ENCODE measurements around the gene PNISR.

Gene PNISR

DNA sequence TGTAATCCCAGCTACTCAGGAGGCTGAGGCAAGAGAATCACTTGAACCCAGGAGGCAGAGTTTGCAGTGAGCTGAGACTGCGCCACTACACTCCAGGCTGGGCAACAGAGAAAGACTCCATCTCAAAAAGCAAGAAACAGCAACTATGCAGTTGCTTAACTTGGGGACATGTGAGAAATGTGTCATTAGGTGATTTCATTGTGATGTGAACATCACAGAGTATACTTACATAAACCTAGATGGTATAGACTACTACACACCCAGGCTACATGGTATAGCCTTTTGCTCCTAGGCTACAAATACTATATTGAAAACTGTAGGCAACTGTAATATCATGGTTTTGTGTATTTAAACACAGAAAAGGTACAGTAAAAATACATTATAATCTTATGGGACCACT lies 27.8 kb downstream of the PNISR start:
- Histone ChIP-seq H3K79me2 (ENCODE audit: control insufficient read depth, insufficient read depth, low read length) (no peaks in the 10 kb centered on the region), H3K36me3 (ENCODE audit: control insufficient read depth, insufficient read depth, low read length) (no peaks in the 10 kb centered on the region), H4K8ac (ENCODE audit: low read depth, low read length) (no peak overlapping the region), H3K9ac (ENCODE audit: low read length) (no peak overlapping the region), H2BK120ac (ENCODE audit: low read depth, low read length) (no peak overlapping the region), H3K27ac (ENCODE audit: low read depth, low read length) (no peak overlapping the region), H3K4me2 (ENCODE audit: low read length) (no peak overlapping the region), H3K27me3 (ENCODE audit: insufficient read depth, low read length, poor library complexity) (no peaks in the 10 kb centered on the region), H3K4me1 (ENCODE audit: control insufficient read depth, low read depth, low read length) (no peaks in the 10 kb centered on the region), H2BK5ac (ENCODE audit: low read length) (no peak overlapping the region), H3K79me1 (ENCODE audit: low read length) (no peaks in the 10 kb centered on the region), H3K56ac (ENCODE audit: low read length) (no peak overlapping the region), H3K18ac (ENCODE audit: low read length) (no peak overlapping the region), H2AK5ac (ENCODE audit: low read length) (no peak overlapping the region), H2BK15ac (replicated peaks; ENCODE audit: low read depth) (no peak overlapping the region), H3K23ac (ENCODE audit: low read length) (no peak overlapping the region), H3K4ac (ENCODE audit: low read depth, low read length) (no peak overlapping the region), H4K5ac (ENCODE audit: low read length) (no peak overlapping the region), H3K4me3 (ENCODE audit: low read length) (no peak overlapping the region)
- WGBS (ENCODE audit: extremely low coverage, insufficient coverage, low lambda C conversion rate): no CpG with 5 or more reads among the region's 1 CpG
- DNase-seq: no peak

DNA sequence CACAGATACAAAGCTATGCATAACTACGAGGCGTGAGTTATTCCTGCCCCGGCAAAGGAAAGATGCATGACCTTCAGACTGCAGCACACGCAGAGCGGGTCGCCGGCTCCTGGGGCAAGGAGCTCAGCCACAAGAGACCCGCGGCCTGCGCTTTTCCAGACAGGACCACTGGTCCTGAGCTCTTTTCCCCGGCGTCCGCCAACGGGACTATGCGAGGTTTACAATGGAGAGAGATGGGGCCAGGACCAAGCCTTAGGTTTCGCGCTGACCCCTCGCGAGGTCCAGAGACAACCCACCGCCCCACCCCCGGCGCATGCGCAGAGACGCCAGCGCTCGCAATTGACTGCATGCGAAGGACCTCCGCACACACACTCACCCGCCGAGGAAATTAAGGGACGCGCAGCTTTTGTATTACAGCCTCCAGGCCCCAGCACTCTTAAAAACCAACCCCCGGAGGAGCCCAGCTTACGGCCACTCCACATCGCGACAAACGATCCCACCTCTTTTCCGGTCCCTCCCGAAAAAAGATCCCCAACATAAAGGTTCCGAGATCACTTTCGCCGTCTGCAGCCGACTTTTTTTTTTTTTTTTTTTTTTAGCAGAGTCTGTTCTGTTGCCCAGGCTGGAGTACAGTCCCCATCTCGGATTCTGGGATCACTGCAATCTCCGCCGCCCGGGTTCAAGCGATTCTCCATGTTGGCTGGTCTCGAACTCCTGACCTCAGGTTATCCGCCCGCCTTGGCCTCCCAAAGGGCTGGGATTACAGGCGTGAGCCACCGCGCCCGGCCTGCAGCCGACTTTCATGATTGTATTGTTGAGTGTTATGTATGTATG lies 31.2 kb downstream of the PNISR start, which contains the start of gene COQ3:
Gene COQ3, minus strand, starts transcription at position 498 of the 834 bp plus-strand sequence. Its CDS starts 16 bp downstream, at position 482.
- no peaks in the 10 kb centered on the region for H3K36me3 ChIP-seq (ENCODE audit: control insufficient read depth, insufficient read depth, low read length)
- no peak within 1 kb of the TSS for H2BK120ac ChIP-seq (ENCODE audit: low read depth, low read length)
- no peak within 1 kb of the TSS for H2BK5ac ChIP-seq (ENCODE audit: low read length)
- H3K27me3 ChIP-seq (ENCODE audit: insufficient read depth, low read length, poor library complexity): no peaks in the 10 kb centered on the region
- H3K18ac ChIP-seq (ENCODE audit: low read length): peak within 1 kb of the TSS; percentile 95
- no peak within 1 kb of the TSS for H3K4ac ChIP-seq (ENCODE audit: low read depth, low read length)
- no peaks in the 10 kb centered on the region for H3K79me2 ChIP-seq (ENCODE audit: control insufficient read depth, insufficient read depth, low read length)
- peak within 1 kb of the TSS; percentile 79 for H3K4me3 ChIP-seq (ENCODE audit: low read length)
- H3K4me1 ChIP-seq (ENCODE audit: control insufficient read depth, low read depth, low read length): no peaks in the 10 kb centered on the region
- no peak within 1 kb of the TSS for H3K23ac ChIP-seq (ENCODE audit: low read length)
- no peak within 1 kb of the TSS for H2BK15ac ChIP-seq (replicated peaks; ENCODE audit: low read depth)
- peak within 1 kb of the TSS; percentile 56 for H3K4me2 ChIP-seq (ENCODE audit: low read length)
- H4K8ac ChIP-seq (ENCODE audit: low read depth, low read length): no peak within 1 kb of the TSS
- peak within 1 kb of the TSS; percentile 92 for H3K56ac ChIP-seq (ENCODE audit: low read length)
- no peak within 1 kb of the TSS for H4K5ac ChIP-seq (ENCODE audit: low read length)
- peak within 1 kb of the TSS; percentile 91 for H3K27ac ChIP-seq (ENCODE audit: low read depth, low read length)
- no CpG with 5 or more reads among the region's 56 CpGs for WGBS (ENCODE audit: extremely low coverage, insufficient coverage, low lambda C conversion rate)
- DNase-seq: peak; percentile 95
- H2AK5ac ChIP-seq (ENCODE audit: low read length): no peak within 1 kb of the TSS
- peak within 1 kb of the TSS; percentile 88 for H3K9ac ChIP-seq (ENCODE audit: low read length)
- no peaks in the 10 kb centered on the region for H3K79me1 ChIP-seq (ENCODE audit: low read length)

DNA sequence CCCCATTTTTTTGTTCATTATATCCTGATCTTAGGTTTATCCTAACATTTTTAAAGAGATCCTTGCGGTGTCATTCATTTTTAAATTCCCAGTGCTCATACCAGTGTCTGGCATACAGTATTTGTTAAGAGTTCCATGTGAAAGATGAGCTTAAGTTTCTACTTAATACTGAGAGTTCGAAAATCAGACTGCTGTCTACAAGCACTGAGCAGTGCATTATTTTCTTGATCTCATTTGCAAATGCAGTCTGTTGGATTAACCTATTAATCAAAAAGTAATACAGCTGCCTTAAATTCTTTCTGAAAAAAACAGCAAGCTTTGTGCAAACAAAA lies 31.8 kb downstream of the PNISR start:
- Histone ChIP-seq H3K23ac (ENCODE audit: low read length) (no peak overlapping the region), H3K79me1 (ENCODE audit: low read length) (no peaks in the 10 kb centered on the region), H3K4me3 (ENCODE audit: low read length) (peak overlapping the region; percentile 79), H2BK15ac (replicated peaks; ENCODE audit: low read depth) (no peak overlapping the region), H3K56ac (ENCODE audit: low read length) (peak overlapping the region; percentile 92), H3K4me2 (ENCODE audit: low read length) (peak overlapping the region; percentile 56), H3K36me3 (ENCODE audit: control insufficient read depth, insufficient read depth, low read length) (no peaks in the 10 kb centered on the region), H2AK5ac (ENCODE audit: low read length) (no peak overlapping the region), H3K27ac (ENCODE audit: low read depth, low read length) (peak overlapping the region; percentile 91), H4K8ac (ENCODE audit: low read depth, low read length) (no peak overlapping the region), H3K9ac (ENCODE audit: low read length) (peak overlapping the region; percentile 88), H3K18ac (ENCODE audit: low read length) (peak overlapping the region; percentile 86), H2BK120ac (ENCODE audit: low read depth, low read length) (no peak overlapping the region), H4K5ac (ENCODE audit: low read length) (no peak overlapping the region), H2BK5ac (ENCODE audit: low read length) (no peak overlapping the region), H3K4ac (ENCODE audit: low read depth, low read length) (no peak overlapping the region), H3K27me3 (ENCODE audit: insufficient read depth, low read length, poor library complexity) (no peaks in the 10 kb centered on the region), H3K79me2 (ENCODE audit: control insufficient read depth, insufficient read depth, low read length) (no peaks in the 10 kb centered on the region), H3K4me1 (ENCODE audit: control insufficient read depth, low read depth, low read length) (no peaks in the 10 kb centered on the region)
- WGBS (ENCODE audit: extremely low coverage, insufficient coverage, low lambda C conversion rate): no CpG with 5 or more reads among the region's 2 CpGs
- no peak for DNase-seq

DNA sequence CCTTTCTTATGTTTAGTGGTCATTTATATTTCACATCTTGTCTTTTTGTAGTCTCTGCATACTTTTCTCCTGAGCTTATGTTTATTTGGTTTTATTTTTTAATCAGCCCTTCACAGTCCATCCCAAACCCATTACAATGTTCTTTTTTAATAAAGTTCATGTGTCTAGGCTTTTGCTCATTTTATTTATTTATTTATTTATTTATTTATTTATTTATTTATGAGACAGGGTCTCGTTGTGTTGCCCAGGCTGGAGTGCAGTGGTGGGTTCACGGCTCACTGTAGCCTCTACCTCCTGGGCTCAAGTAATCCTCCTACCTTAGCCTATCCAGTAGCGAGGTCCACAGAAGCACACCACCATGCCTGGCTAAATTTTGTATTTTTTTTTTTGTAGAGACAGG lies 34.2 kb downstream of the PNISR start:
- Histone ChIP-seq H2BK5ac (ENCODE audit: low read length) (no peak overlapping the region), H3K36me3 (ENCODE audit: control insufficient read depth, insufficient read depth, low read length) (no peaks in the 10 kb centered on the region), H3K56ac (ENCODE audit: low read length) (no peak overlapping the region), H3K79me1 (ENCODE audit: low read length) (no peaks in the 10 kb centered on the region), H3K27ac (ENCODE audit: low read depth, low read length) (no peak overlapping the region), H3K9ac (ENCODE audit: low read length) (no peak overlapping the region), H4K5ac (ENCODE audit: low read length) (no peak overlapping the region), H3K23ac (ENCODE audit: low read length) (no peak overlapping the region), H3K4me2 (ENCODE audit: low read length) (no peak overlapping the region), H3K4me3 (ENCODE audit: low read length) (no peak overlapping the region), H2BK15ac (replicated peaks; ENCODE audit: low read depth) (no peak overlapping the region), H3K4me1 (ENCODE audit: control insufficient read depth, low read depth, low read length) (no peaks in the 10 kb centered on the region), H4K8ac (ENCODE audit: low read depth, low read length) (no peak overlapping the region), H2AK5ac (ENCODE audit: low read length) (no peak overlapping the region), H3K18ac (ENCODE audit: low read length) (no peak overlapping the region), H3K4ac (ENCODE audit: low read depth, low read length) (no peak overlapping the region), H3K27me3 (ENCODE audit: insufficient read depth, low read length, poor library complexity) (no peaks in the 10 kb centered on the region), H2BK120ac (ENCODE audit: low read depth, low read length) (no peak overlapping the region), H3K79me2 (ENCODE audit: control insufficient read depth, insufficient read depth, low read length) (no peaks in the 10 kb centered on the region)
- no CpG with 5 or more reads among the region's 3 CpGs for WGBS (ENCODE audit: extremely low coverage, insufficient coverage, low lambda C conversion rate)
- no peak for DNase-seq

DNA sequence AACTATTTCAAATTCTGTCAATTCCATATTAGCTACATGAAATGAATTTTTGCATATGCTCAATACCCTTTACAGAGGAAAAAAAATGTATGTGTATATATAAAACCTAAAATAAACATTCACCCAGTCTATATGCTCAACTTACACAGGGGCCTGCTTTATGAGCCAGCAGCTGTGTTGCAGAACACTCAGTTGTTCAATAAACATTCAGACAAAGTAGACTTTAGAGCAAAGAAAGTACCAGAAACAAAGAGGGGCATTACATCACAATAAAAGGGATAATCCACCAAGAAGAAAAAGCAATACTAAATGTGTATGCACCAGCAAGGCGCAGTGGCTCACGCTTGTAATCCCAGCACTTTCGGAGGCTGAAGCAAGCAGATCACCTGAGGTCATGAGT lies 40.6 kb downstream of the PNISR start:
- H4K5ac ChIP-seq (ENCODE audit: low read length): no peak overlapping the region
- no CpG with 5 or more reads among the region's 3 CpGs for WGBS (ENCODE audit: extremely low coverage, insufficient coverage, low lambda C conversion rate)
- no peak overlapping the region for H3K9ac ChIP-seq (ENCODE audit: low read length)
- H3K56ac ChIP-seq (ENCODE audit: low read length): no peak overlapping the region
- no peaks in the 10 kb centered on the region for H3K27me3 ChIP-seq (ENCODE audit: insufficient read depth, low read length, poor library complexity)
- H2AK5ac ChIP-seq (ENCODE audit: low read length): no peak overlapping the region
- H3K4me3 ChIP-seq (ENCODE audit: low read length): no peak overlapping the region
- no peaks in the 10 kb centered on the region for H3K79me2 ChIP-seq (ENCODE audit: control insufficient read depth, insufficient read depth, low read length)
- H2BK15ac ChIP-seq (replicated peaks; ENCODE audit: low read depth): no peak overlapping the region
- H3K4me2 ChIP-seq (ENCODE audit: low read length): no peak overlapping the region
- no peak overlapping the region for H3K4ac ChIP-seq (ENCODE audit: low read depth, low read length)
- no peaks in the 10 kb centered on the region for H3K4me1 ChIP-seq (ENCODE audit: control insufficient read depth, low read depth, low read length)
- no peaks in the 10 kb centered on the region for H3K36me3 ChIP-seq (ENCODE audit: control insufficient read depth, insufficient read depth, low read length)
- no peak overlapping the region for H2BK5ac ChIP-seq (ENCODE audit: low read length)
- H2BK120ac ChIP-seq (ENCODE audit: low read depth, low read length): no peak overlapping the region
- H4K8ac ChIP-seq (ENCODE audit: low read depth, low read length): no peak overlapping the region
- no peak for DNase-seq
- H3K18ac ChIP-seq (ENCODE audit: low read length): no peak overlapping the region
- no peak overlapping the region for H3K27ac ChIP-seq (ENCODE audit: low read depth, low read length)
- H3K79me1 ChIP-seq (ENCODE audit: low read length): no peaks in the 10 kb centered on the region
- no peak overlapping the region for H3K23ac ChIP-seq (ENCODE audit: low read length)

DNA sequence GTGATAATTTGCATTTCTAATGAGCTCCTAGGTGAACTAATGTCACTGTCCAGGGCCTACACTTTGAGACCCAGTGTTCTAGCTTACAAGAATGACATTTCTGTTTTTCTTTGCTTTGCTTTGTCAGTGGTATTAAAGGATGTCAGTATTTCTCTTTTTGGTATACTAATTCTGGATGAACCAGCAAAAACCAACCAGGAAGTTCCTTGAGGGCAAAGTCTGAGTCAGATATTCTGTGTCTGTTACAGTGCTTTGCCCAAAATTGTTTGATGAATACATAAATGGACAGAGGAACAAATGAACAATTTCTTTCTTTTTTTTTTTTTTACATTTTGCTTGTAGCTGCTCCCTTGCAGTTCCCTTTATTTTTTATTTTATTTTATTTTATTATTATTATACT lies 46.5 kb downstream of the PNISR start:
- no peak overlapping the region for H2BK15ac ChIP-seq (replicated peaks; ENCODE audit: low read depth)
- no peak overlapping the region for H4K8ac ChIP-seq (ENCODE audit: low read depth, low read length)
- no peak overlapping the region for H3K56ac ChIP-seq (ENCODE audit: low read length)
- no peaks in the 10 kb centered on the region for H3K79me1 ChIP-seq (ENCODE audit: low read length)
- H3K23ac ChIP-seq (ENCODE audit: low read length): no peak overlapping the region
- H3K27ac ChIP-seq (ENCODE audit: low read depth, low read length): no peak overlapping the region
- H2AK5ac ChIP-seq (ENCODE audit: low read length): no peak overlapping the region
- H3K4me3 ChIP-seq (ENCODE audit: low read length): no peak overlapping the region
- H3K36me3 ChIP-seq (ENCODE audit: control insufficient read depth, insufficient read depth, low read length): no peaks in the 10 kb centered on the region
- no peak overlapping the region for H3K9ac ChIP-seq (ENCODE audit: low read length)
- H3K4me2 ChIP-seq (ENCODE audit: low read length): no peak overlapping the region
- H3K4me1 ChIP-seq (ENCODE audit: control insufficient read depth, low read depth, low read length): no peaks in the 10 kb centered on the region
- no peak overlapping the region for H2BK120ac ChIP-seq (ENCODE audit: low read depth, low read length)
- no peak overlapping the region for H3K4ac ChIP-seq (ENCODE audit: low read depth, low read length)
- DNase-seq: no peak
- no peak overlapping the region for H2BK5ac ChIP-seq (ENCODE audit: low read length)
- no peaks in the 10 kb centered on the region for H3K27me3 ChIP-seq (ENCODE audit: insufficient read depth, low read length, poor library complexity)
- no peak overlapping the region for H4K5ac ChIP-seq (ENCODE audit: low read length)
- no peak overlapping the region for H3K18ac ChIP-seq (ENCODE audit: low read length)
- no peaks in the 10 kb centered on the region for H3K79me2 ChIP-seq (ENCODE audit: control insufficient read depth, insufficient read depth, low read length)
